Neural cell (in vitro differentiated cells): ENCODE data around the gene CUX1. TPM values are rescaled to one million over a fixed set of nuclear protein-coding genes. Genes with fewer than 3 reads are reported as not detected.

Experiments used
- H2AFZ ChIP-seq: fragments of 200-600, 300-800 bp; sonication (generic), shearing (Covaris generic); 2 replicates; pipeline ENCODE4 v1.6.0; 2014; ENCODE audit warnings: low read depth, mild to moderate bottlenecking, antibody characterized with exemption, low read length, moderate library complexity
- H3F3A ChIP-seq: fragments of 200-600 bp; shearing (Covaris generic); 2 replicates; pipeline ENCODE4 v1.6.1; 2016; ENCODE audit warnings: mild to moderate bottlenecking, moderate library complexity, mixed read lengths, antibody characterized with exemption, low read length; ENCODE audit not compliant: insufficient read depth, poor library complexity, severe bottlenecking
- H3K27ac ChIP-seq: fragments of 200-600, 300-800 bp; sonication (generic), shearing (Covaris generic); 2 replicates; pipeline ENCODE4 v1.5.1; 2014; ENCODE audit warnings: mild to moderate bottlenecking, low read length, moderate library complexity
- H3K27me3 ChIP-seq: fragments of 300-800, 200-600 bp; sonication (generic), shearing (Covaris generic); 2 replicates; pipeline ENCODE4 v1.6.0; 2014; ENCODE audit warnings: mild to moderate bottlenecking, low read depth, low read length, moderate library complexity; ENCODE audit not compliant: insufficient read depth
- H3K36me3 ChIP-seq: fragments of 300-800, 200-600 bp; sonication (generic), shearing (Covaris generic); 2 replicates; pipeline ENCODE4 v1.5.1; 2014; ENCODE audit warnings: mild to moderate bottlenecking, antibody characterized with exemption, low read length, moderate library complexity; ENCODE audit not compliant: insufficient read depth
- H3K4me2 ChIP-seq: fragments of 300-800, 200-600 bp; sonication (generic), shearing (Covaris generic); 2 replicates; pipeline ENCODE4 v1.6.0; 2014; ENCODE audit warnings: mild to moderate bottlenecking, low read length
- H3K4me3 ChIP-seq: fragments of 300-800, 200-600 bp; sonication (generic), shearing (Covaris generic); 2 replicates; pipeline ENCODE4 v1.5.1; 2014; ENCODE audit warnings: mild to moderate bottlenecking, low read length, moderate library complexity
- H3K79me2 ChIP-seq: fragments of 200-600 bp; shearing (Covaris generic); replicated peaks from 2 replicates; pipeline ENCODE4 v1.6.0; 2014; ENCODE audit warnings: mild to moderate bottlenecking, low read length, moderate library complexity; ENCODE audit not compliant: insufficient read depth
- H3K9ac ChIP-seq: fragments of 300-800, 200-600 bp; sonication (generic), shearing (Covaris generic); 2 replicates; pipeline ENCODE4 v1.6.1; 2016; ENCODE audit warnings: mild to moderate bottlenecking, low read length, mixed read lengths
- H3K9me2 ChIP-seq: fragments of 200-600 bp; shearing (Covaris generic); 2 replicates; pipeline ENCODE4 v1.6.1; 2016; ENCODE audit warnings: mild to moderate bottlenecking, low read length, mixed read lengths; ENCODE audit not compliant: insufficient read depth
- H3K9me3 ChIP-seq: fragments of 200-600, 300-800 bp; sonication (generic), shearing (Covaris generic); 2 replicates; pipeline ENCODE4 v1.6.1; 2016; ENCODE audit warnings: mild to moderate bottlenecking, mixed run types, low read length, moderate library complexity, mixed read lengths
- H4K20me1 ChIP-seq: fragments of 200-600 bp; shearing (Covaris generic); 2 replicates; pipeline ENCODE4 v1.6.1; 2016; ENCODE audit warnings: mild to moderate bottlenecking, mixed run types; ENCODE audit not compliant: insufficient read depth
- CTCF ChIP-seq: fragments of 450-650 bp; IDR thresholded peaks from 2 replicates; pipeline ENCODE4 v1.5.1; 2014; ENCODE audit warnings: antibody characterized with exemption, mild to moderate bottlenecking, moderate library complexity; ENCODE audit not compliant: poor library complexity, severe bottlenecking
- EP300 ChIP-seq: fragments of 450-650 bp; conservative IDR thresholded peaks from 2 replicates; pipeline ENCODE4 v1.6.1; 2014; ENCODE audit warnings: antibody characterized with exemption, mild to moderate bottlenecking, moderate library complexity; ENCODE audit not compliant: poor library complexity, severe bottlenecking
- EZH2 ChIP-seq: fragments of 200-600, 300-800 bp; shearing (Covaris generic), sonication (generic); IDR thresholded peaks from 2 replicates; pipeline ENCODE4 v1.6.1; 2014; ENCODE audit warnings: antibody characterized with exemption, low read length, borderline replicate concordance, mild to moderate bottlenecking; ENCODE audit not compliant: insufficient read depth, poor library complexity, severe bottlenecking
- MXI1 ChIP-seq: fragments of 450-650 bp; conservative IDR thresholded peaks from 2 replicates; pipeline ENCODE4 v1.6.1; 2014; ENCODE audit warnings: antibody characterized with exemption, mild to moderate bottlenecking; ENCODE audit not compliant: poor library complexity, severe bottlenecking
- POLR2AphosphoS5 ChIP-seq: IDR thresholded peaks from 2 replicates; pipeline ENCODE4 v1.6.1; 2012
- RAD21 ChIP-seq: fragments of 450-650 bp; conservative IDR thresholded peaks from 2 replicates; pipeline ENCODE4 v1.6.1; 2014; ENCODE audit warnings: antibody characterized with exemption, mild to moderate bottlenecking, moderate library complexity
- SMC3 ChIP-seq: fragments of 450-650 bp; conservative IDR thresholded peaks from 2 replicates; pipeline ENCODE4 v1.6.1; 2014; ENCODE audit warnings: antibody characterized with exemption, mild to moderate bottlenecking, moderate library complexity; ENCODE audit not compliant: poor library complexity
- TAF1 ChIP-seq: IDR thresholded peaks from 2 replicates; pipeline ENCODE4 v1.6.1; 2012; ENCODE audit warnings: low read depth
- polyA plus RNA-seq: library from polyadenylated mRNA; depleted of rRNA; stranded (reverse); fragments of >200 nt; gene quantifications from 2 replicates; pipeline ENCODE4 v1.2.3, GENCODE V29; 2014
- TF ChIP-seq, protein P1 (sequence below): IDR thresholded peaks from 2 replicates; pipeline ENCODE4 v1.6.1; 2012; ENCODE audit warnings: borderline replicate concordance

CUX1 gene
- polyA plus RNA-seq, 1 donor from 2014 or later: 26.6 TPM

DNA sequence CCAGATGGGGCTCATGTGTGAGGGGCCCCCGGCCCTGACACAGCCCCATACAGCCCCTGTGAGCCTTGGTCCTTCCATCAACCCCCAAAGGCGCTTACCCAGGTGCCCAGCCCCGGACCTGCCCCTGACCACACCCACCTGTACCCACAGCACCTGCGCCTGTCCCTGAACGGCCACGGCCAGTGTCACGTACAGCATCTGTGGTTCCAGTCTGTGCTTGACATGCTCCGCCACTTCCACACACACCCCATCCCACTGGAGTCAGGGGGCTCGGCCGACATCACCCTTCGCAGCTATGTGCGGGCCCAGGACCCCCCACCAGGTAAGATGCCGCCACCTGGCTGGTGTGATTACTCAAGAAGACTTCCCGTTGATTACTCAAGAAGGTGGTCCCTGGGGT, 502.8 kb downstream of the CUX1 start:
- Histone ChIP-seq H3K4me3 (no peak overlapping the region), H3F3A (no peaks in the 10 kb centered on the region), H3K27ac (no peak overlapping the region), H3K9me2 (no peaks in the 10 kb centered on the region), H3K9me3 (no peaks in the 10 kb centered on the region), H3K79me2 (no peaks in the 10 kb centered on the region), H3K4me2 (no peak overlapping the region), H3K9ac (no peak overlapping the region), H2AFZ (no peak overlapping the region), H3K27me3 (no peaks in the 10 kb centered on the region), H3K36me3 (no peaks in the 10 kb centered on the region), H4K20me1 (no peaks in the 10 kb centered on the region)
- TF ChIP-seq, protein P1, sequence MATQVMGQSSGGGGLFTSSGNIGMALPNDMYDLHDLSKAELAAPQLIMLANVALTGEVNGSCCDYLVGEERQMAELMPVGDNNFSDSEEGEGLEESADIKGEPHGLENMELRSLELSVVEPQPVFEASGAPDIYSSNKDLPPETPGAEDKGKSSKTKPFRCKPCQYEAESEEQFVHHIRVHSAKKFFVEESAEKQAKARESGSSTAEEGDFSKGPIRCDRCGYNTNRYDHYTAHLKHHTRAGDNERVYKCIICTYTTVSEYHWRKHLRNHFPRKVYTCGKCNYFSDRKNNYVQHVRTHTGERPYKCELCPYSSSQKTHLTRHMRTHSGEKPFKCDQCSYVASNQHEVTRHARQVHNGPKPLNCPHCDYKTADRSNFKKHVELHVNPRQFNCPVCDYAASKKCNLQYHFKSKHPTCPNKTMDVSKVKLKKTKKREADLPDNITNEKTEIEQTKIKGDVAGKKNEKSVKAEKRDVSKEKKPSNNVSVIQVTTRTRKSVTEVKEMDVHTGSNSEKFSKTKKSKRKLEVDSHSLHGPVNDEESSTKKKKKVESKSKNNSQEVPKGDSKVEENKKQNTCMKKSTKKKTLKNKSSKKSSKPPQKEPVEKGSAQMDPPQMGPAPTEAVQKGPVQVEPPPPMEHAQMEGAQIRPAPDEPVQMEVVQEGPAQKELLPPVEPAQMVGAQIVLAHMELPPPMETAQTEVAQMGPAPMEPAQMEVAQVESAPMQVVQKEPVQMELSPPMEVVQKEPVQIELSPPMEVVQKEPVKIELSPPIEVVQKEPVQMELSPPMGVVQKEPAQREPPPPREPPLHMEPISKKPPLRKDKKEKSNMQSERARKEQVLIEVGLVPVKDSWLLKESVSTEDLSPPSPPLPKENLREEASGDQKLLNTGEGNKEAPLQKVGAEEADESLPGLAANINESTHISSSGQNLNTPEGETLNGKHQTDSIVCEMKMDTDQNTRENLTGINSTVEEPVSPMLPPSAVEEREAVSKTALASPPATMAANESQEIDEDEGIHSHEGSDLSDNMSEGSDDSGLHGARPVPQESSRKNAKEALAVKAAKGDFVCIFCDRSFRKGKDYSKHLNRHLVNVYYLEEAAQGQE: no peak
- TF ChIP-seq EZH2 (no peak), TAF1 (no peak), SMC3 (no peak), EP300 (no peak), POLR2AphosphoS5 (no peak), CTCF (no peak)

- Histone ChIP-seq H3K9me2 (no peaks in the 10 kb centered on the region), H3F3A (no peaks in the 10 kb centered on the region), H3K27ac (no peak overlapping the region), H2AFZ (no peak overlapping the region), H3K4me2 (no peak overlapping the region), H3K27me3 (no peaks in the 10 kb centered on the region), H4K20me1 (no peaks in the 10 kb centered on the region), H3K4me3 (no peak overlapping the region), H3K9me3 (no peaks in the 10 kb centered on the region), H3K9ac (no peak overlapping the region), H3K36me3 (no peaks in the 10 kb centered on the region), H3K79me2 (no peaks in the 10 kb centered on the region)
- no peak for TF ChIP-seq SMC3
- no peak for TF ChIP-seq CTCF
- TF ChIP-seq, protein P1: no peak
- TF ChIP-seq POLR2AphosphoS5: no peak
- no peak for TF ChIP-seq RAD21
- TF ChIP-seq EP300: no peak
- TF ChIP-seq TAF1: no peak
- TF ChIP-seq EZH2: no peak
- no peak for TF ChIP-seq MXI1
Observed at GRCh38 chr7:102320601-102321350, 503.4 kb downstream of the CUX1 start.
